Panc1 (cell line): ENCODE results near the gene HUS1. TPM values are rescaled to one million over a fixed set of nuclear protein-coding genes. Genes with fewer than 3 reads are reported as not detected.
"Not testable (repeated sequence)": the region's sequence is repeated elsewhere in the genome, so short reads cannot be mapped to it uniquely, and the experiment has no call there.

Experiments
- ATAC-seq: fragments of 200-7000 bp; cut with Tn5 transposase; 2 replicates; pipeline ENCODE4 v1.9.1; 2020; ENCODE audit warnings: mild to moderate bottlenecking, moderate library complexity
- BruUV-seq: library from RNA; stranded (reverse); fragments of 400-500 nt; replicated peaks from 2 replicates; lab custom pipeline; 2021; lab: Mats Ljungman, UMichigan
- CTCF ChIA-PET: fragments of 300-600 bp; sonication (Branson Sonifier 250); formaldehyde crosslinking; loops from one replicate; lab custom pipeline; 2022; ENCODE audit warnings: antibody characterized with exemption; lab: Charles Lee
- POLR2A ChIA-PET: fragments of 300-600 bp; sonication (Branson Sonifier 250); formaldehyde crosslinking; loops from one replicate; lab custom pipeline; 2022; ENCODE audit warnings: antibody characterized with exemption; lab: Charles Lee
- DNase-seq: peaks from one replicate; pipeline ENCODE4 v3.0.0-alpha.2; 2010; ENCODE audit warnings: low read depth, low spot score
- H3K27ac ChIP-seq: 2 replicates; pipeline ENCODE4 v1.5.1; 2011; ENCODE audit warnings: mild to moderate bottlenecking, low read length, inconsistent platforms
- H3K27me3 ChIP-seq: fragments of 200-500 bp; sonication (Bioruptor generic); 2 replicates; pipeline ENCODE4 v1.6.0; 2014; ENCODE audit warnings: low read length, inconsistent platforms; ENCODE audit not compliant: control insufficient read depth, insufficient read depth
- H3K36me3 ChIP-seq: fragments of 200-500 bp; sonication (Bioruptor generic); 2 replicates; pipeline ENCODE4 v1.5.1; 2014; ENCODE audit warnings: inconsistent platforms, mild to moderate bottlenecking, low read length, moderate library complexity; ENCODE audit not compliant: control insufficient read depth, insufficient read depth
- H3K4me1 ChIP-seq: 2 replicates; pipeline ENCODE4 v1.5.1; 2011; ENCODE audit warnings: inconsistent platforms, mild to moderate bottlenecking, low read length, moderate library complexity; ENCODE audit not compliant: control insufficient read depth, insufficient read depth
- H3K4me3 ChIP-seq, 2 experiments: 2 replicates each; pipeline ENCODE4 v1.5.1; 2011 to 2012; ENCODE audit warnings: low read depth in 2 of 2, low read length in 2 of 2, mild to moderate bottlenecking in 2 of 2, inconsistent platforms in 1 of 2, moderate library complexity in 1 of 2
- H3K9me3 ChIP-seq: fragments of 200-500 bp; sonication (Bioruptor generic); 2 replicates; pipeline ENCODE4 v1.5.1; 2014; ENCODE audit warnings: low read depth, mild to moderate bottlenecking, inconsistent platforms, low read length, moderate library complexity; ENCODE audit not compliant: control insufficient read depth, insufficient read depth
- POLR2AphosphoS5 ChIP-seq: IDR thresholded peaks from 2 replicates; pipeline ENCODE4 v1.6.1; 2012; ENCODE audit warnings: mild to moderate bottlenecking, low read depth, low read length, moderate library complexity
- SIN3A ChIP-seq: IDR thresholded peaks from 2 replicates; pipeline ENCODE4 v1.6.1; 2012; ENCODE audit warnings: low read depth, mild to moderate bottlenecking, low read length, moderate library complexity, borderline replicate concordance; ENCODE audit not compliant: insufficient read depth
- TCF7L2 ChIP-seq: IDR thresholded peaks from 2 replicates; pipeline ENCODE4 v1.6.1; 2011; ENCODE audit warnings: mild to moderate bottlenecking, low read depth, low read length, inconsistent platforms
- in situ Hi-C: cut with HindIII; loops from 2 replicates; pipeline ENCODE4 v1.10.0; 2016; ENCODE audit warnings: low sequenced_read_pairs, low pct_unique_long_range_greater_than_20kb
- intact Hi-C: fragments of 100-400 bp; cut with micrococcal nuclease; formaldehyde crosslinking; loops from one replicate; pipeline ENCODE4 v1.10.0; 2022; ENCODE audit not compliant: unreplicated experiment
- total RNA-seq: library from RNA; stranded (reverse); gene quantifications from one replicate; pipeline ENCODE4 v1.2.1, GENCODE V29; 2021; ENCODE audit not compliant: unreplicated experiment
- TF ChIP-seq, protein P1 (sequence below): fragments of 450-650 bp; IDR thresholded peaks from 2 replicates; pipeline ENCODE4 v1.5.1; 2017; ENCODE audit warnings: mild to moderate bottlenecking
- TF ChIP-seq, protein P2 (sequence below), 2 experiments: IDR thresholded peaks; 2 replicates each; pipeline ENCODE4 v1.6.1; 2011 to 2012; ENCODE audit warnings: low read depth in 2 of 2, control low read depth in 1 of 2, low read length in 1 of 2, mild to moderate bottlenecking in 1 of 2, moderate library complexity in 1 of 2; ENCODE audit not compliant: insufficient read depth in 1 of 2

HUS1 gene
- total RNA-seq, 1 experiment from 2014 or later: 72.7 TPM

DNA sequence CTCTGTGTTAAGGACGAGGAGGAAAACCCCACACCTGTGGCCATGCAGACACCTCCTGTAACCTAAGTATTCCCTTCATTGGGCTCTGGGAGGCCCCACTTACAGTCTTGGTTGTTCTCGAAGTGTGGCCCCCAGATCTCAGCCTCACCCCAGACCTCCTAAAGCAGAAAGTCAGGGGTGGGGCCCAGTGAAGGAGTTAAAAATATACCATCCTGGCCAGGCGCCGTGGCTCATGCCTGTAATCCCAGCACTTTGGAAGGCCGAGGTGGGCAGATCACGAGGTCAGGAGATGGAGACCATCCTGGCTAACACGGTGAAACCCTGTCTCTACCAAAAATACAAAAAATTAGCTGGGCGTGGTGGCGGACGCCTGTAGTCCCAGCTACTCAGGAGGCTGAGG, 36.8 kb downstream of the HUS1 start:
- BruUV-seq, H3K4me3 ChIP-seq, intact Hi-C loops, H3K36me3 ChIP-seq, H3K27ac ChIP-seq, POLR2A ChIA-PET, ATAC-seq, in situ Hi-C loops, CTCF ChIA-PET, DNase-seq, H3K9me3 ChIP-seq, H3K27me3 ChIP-seq: not testable (repeated sequence)
- peaks cover 49% of the 10 kb centered on the region for H3K4me1 ChIP-seq

DNA sequence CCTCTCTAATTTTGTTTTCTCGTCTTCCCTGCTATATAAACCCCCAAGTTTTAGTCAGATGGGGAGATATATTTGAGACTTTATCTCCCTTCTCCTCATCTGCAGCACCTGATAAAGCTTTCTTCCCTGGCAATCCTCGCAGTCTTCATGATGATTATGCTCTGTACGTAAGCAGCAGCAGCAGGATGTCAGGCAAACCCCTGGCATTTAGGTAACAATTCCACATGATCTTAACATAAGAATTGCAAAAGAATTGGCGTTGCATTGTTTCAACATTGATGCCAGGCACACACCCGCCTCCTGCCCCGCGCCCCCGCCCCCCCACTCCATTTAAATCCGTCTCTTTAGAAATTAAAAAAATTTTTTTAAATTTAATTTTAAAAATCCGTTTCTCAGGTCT, 37.3 kb downstream of the HUS1 start:
- no peak overlapping the region for H3K4me3 ChIP-seq
- ATAC-seq: no peak
- in situ Hi-C loops: no loop called here
- no peaks in the 10 kb centered on the region for H3K9me3 ChIP-seq
- H3K27ac ChIP-seq: peak overlapping the region; percentile 83; the same call in 1 of the 2 replicates
- no peaks in the 10 kb centered on the region for H3K36me3 ChIP-seq
- intact Hi-C loops: no loop called here
- no peak for TF ChIP-seq POLR2AphosphoS5
- TF ChIP-seq, protein P1, sequence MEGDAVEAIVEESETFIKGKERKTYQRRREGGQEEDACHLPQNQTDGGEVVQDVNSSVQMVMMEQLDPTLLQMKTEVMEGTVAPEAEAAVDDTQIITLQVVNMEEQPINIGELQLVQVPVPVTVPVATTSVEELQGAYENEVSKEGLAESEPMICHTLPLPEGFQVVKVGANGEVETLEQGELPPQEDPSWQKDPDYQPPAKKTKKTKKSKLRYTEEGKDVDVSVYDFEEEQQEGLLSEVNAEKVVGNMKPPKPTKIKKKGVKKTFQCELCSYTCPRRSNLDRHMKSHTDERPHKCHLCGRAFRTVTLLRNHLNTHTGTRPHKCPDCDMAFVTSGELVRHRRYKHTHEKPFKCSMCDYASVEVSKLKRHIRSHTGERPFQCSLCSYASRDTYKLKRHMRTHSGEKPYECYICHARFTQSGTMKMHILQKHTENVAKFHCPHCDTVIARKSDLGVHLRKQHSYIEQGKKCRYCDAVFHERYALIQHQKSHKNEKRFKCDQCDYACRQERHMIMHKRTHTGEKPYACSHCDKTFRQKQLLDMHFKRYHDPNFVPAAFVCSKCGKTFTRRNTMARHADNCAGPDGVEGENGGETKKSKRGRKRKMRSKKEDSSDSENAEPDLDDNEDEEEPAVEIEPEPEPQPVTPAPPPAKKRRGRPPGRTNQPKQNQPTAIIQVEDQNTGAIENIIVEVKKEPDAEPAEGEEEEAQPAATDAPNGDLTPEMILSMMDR: no peak
- CTCF ChIA-PET: no interaction called here
- no peaks in the 10 kb centered on the region for H3K27me3 ChIP-seq
- no TSS peak for BruUV-seq
- H3K4me1 ChIP-seq: peaks cover 52% of the 10 kb centered on the region
- POLR2A ChIA-PET: no interaction called here
- DNase-seq: no peak

DNA sequence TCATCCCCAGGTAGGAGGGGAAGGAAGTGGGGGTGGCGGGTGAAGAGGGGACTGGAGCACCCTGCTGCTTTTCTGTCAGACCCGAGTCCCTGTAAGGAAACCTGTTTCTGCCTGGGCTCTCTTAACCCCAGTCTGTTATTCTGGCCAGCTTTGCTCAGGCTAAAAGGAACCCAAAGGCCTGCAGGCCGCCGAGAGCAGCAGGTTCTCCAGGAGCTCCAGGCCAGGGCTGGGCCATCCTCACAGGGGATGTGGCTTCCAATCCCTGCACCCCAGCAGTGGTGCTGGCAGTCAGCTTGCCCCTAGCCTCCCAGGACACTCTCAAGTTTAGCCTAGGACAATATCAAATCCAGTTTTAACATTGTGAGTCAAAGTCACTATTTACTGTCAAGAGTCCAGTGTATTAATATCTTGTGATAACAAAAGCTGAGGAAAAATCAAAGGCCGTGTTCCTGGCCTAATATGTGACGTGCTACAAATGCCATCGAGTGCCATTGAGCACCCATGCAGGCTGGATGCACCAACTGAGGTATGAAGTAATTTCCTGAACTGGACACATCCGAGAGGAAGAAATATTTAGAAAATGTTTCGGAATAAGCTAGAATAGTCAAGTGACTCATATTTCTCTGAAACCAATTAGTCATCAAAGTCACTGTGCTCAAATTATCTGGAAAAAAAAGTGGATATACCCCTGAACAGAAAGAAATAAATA, 38.1 kb downstream of the HUS1 start:
- ChIA-PET POLR2A (interaction anchor here (0.5 kb wide), 1 partner anchor 122 kb away, joined by 11 read pairs; no protein-coding TSS in a partner anchor), CTCF (no interaction called here)
- Histone ChIP-seq H3K27ac (peak overlapping the region; percentile 83), H3K27me3 (no peaks in the 10 kb centered on the region), H3K36me3 (no peaks in the 10 kb centered on the region), H3K4me1 (peaks cover 59% of the 10 kb centered on the region), H3K4me3 (no peak overlapping the region), H3K9me3 (no peaks in the 10 kb centered on the region)
- ATAC-seq (no peak), DNase-seq (no peak)
- intact Hi-C loops: no loop called here
- TF ChIP-seq SIN3A (no peak), TCF7L2 (no peak), POLR2AphosphoS5 (no peak)
- TF ChIP-seq, protein P2, sequence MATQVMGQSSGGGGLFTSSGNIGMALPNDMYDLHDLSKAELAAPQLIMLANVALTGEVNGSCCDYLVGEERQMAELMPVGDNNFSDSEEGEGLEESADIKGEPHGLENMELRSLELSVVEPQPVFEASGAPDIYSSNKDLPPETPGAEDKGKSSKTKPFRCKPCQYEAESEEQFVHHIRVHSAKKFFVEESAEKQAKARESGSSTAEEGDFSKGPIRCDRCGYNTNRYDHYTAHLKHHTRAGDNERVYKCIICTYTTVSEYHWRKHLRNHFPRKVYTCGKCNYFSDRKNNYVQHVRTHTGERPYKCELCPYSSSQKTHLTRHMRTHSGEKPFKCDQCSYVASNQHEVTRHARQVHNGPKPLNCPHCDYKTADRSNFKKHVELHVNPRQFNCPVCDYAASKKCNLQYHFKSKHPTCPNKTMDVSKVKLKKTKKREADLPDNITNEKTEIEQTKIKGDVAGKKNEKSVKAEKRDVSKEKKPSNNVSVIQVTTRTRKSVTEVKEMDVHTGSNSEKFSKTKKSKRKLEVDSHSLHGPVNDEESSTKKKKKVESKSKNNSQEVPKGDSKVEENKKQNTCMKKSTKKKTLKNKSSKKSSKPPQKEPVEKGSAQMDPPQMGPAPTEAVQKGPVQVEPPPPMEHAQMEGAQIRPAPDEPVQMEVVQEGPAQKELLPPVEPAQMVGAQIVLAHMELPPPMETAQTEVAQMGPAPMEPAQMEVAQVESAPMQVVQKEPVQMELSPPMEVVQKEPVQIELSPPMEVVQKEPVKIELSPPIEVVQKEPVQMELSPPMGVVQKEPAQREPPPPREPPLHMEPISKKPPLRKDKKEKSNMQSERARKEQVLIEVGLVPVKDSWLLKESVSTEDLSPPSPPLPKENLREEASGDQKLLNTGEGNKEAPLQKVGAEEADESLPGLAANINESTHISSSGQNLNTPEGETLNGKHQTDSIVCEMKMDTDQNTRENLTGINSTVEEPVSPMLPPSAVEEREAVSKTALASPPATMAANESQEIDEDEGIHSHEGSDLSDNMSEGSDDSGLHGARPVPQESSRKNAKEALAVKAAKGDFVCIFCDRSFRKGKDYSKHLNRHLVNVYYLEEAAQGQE (IDR thresholded peaks at IDR 0.05; ENCODE audit: insufficient read depth in 1 of 2, low read depth in 2 of 2, low read length in 1 of 2): no peak
- TF ChIP-seq, protein P1: no peak
- in situ Hi-C loops: no loop called here
- no TSS peak for BruUV-seq
